K562 treated with DMSO at 1 percent for 48 hours (cell line): Measurements from ENCODE around the gene TLCD4. TPM values are rescaled to one million over a fixed set of nuclear protein-coding genes. Genes with fewer than 3 reads are reported as not detected.

Experiments used
- total RNA-seq: library from RNA; unstranded; fragments of 300-600 nt; gene quantifications from 2 replicates; pipeline ENCODE4 v1.2.3, GENCODE V29; 2022; ENCODE audit warnings: low replicate concordance; ENCODE audit errors: extremely low read depth

TLCD4 gene
- not detected in 2 replicates for total RNA-seq

GRCh38 chr1:95117207-95118066 is at the start of gene TLCD4:
TLCD4 (plus strand) TSS chr1:95117355; CDS start chr1:95143902, 26,547 bp downstream.

GRCh38 chr1:95072532-95073419 is 44.4 kb upstream of the TLCD4 start, which contains the start of gene ALG14:
ALG14 (minus strand) TSS chr1:95072951; CDS start chr1:95072898, 53 bp downstream.

Other genes with a start within 250 kb of the TLCD4 start
- not detected in 2 replicates for gene CNN3, start 190.2 kb upstream of the TLCD4 start, total RNA-seq
- gene ALG14, start 44.4 kb upstream of the TLCD4 start, total RNA-seq = not detected in 2 replicates
- not detected in 2 replicates for gene RWDD3, start 116.9 kb downstream of the TLCD4 start, total RNA-seq